Esophagus squamous epithelium (tissue), 4 donors: Measurements from ENCODE around the gene IL1R2.
"Not testable (repeated sequence)": the region's sequence is repeated elsewhere in the genome, so short reads cannot be mapped to it uniquely, and the experiment has no call there.

Experiments used
- POLR2A ChIP-seq, 4 donors: fragments of 450-650 bp; IDR thresholded peaks; one replicate each; pipeline ENCODE4 v1.6.1; 2017; ENCODE audit warnings: antibody characterized with exemption in 4 of 4, mild to moderate bottlenecking in 4 of 4, moderate library complexity in 3 of 4
- TF ChIP-seq, protein P1 (sequence below), 6 experiments: fragments of 450-650 bp in 4 of 6; fragments of 200-600 bp in 2 of 6; sonication (generic) in 2 of 6; IDR thresholded peaks; one replicate each; pipeline ENCODE4 v1.5.1; 2016 to 2019; ENCODE audit warnings: antibody characterized with exemption in 6 of 6, mild to moderate bottlenecking in 4 of 6, moderate library complexity in 4 of 6

DNA sequence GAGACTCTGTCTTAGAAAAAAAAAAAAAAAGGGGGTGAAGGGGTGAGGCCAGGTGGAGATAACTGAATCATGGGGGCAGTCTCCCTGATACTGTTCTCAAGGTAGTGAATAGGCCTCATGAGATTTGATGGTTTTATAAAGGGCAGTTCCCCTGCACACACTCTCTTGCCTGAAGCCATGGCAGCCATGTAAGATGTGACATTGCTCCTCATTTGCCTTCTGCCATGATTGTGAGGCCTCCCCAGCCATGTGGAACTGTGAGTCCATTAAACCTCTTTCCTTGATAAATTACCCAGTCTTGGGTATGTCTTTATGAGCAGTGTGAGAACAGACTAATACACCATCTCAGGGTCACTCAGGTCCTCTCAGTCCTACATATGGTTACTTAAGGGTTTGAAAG, 76.4 kb downstream of the IL1R2 start:
- TF ChIP-seq, protein P1, sequence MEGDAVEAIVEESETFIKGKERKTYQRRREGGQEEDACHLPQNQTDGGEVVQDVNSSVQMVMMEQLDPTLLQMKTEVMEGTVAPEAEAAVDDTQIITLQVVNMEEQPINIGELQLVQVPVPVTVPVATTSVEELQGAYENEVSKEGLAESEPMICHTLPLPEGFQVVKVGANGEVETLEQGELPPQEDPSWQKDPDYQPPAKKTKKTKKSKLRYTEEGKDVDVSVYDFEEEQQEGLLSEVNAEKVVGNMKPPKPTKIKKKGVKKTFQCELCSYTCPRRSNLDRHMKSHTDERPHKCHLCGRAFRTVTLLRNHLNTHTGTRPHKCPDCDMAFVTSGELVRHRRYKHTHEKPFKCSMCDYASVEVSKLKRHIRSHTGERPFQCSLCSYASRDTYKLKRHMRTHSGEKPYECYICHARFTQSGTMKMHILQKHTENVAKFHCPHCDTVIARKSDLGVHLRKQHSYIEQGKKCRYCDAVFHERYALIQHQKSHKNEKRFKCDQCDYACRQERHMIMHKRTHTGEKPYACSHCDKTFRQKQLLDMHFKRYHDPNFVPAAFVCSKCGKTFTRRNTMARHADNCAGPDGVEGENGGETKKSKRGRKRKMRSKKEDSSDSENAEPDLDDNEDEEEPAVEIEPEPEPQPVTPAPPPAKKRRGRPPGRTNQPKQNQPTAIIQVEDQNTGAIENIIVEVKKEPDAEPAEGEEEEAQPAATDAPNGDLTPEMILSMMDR (IDR thresholded peaks at IDR 0.05) = not testable (repeated sequence)
- TF ChIP-seq POLR2A (IDR thresholded peaks at IDR 0.05) = not testable (repeated sequence)
